GM12865 (cell line): ENCODE data around the gene CCDC47.

Source experiments
- DNase-seq: peaks from one replicate; pipeline ENCODE4 v3.0.0; 2010; ENCODE audit warnings: low read depth
- H3K4me3 ChIP-seq: 2 replicates; pipeline ENCODE4 v1.5.1; 2011; ENCODE audit warnings: mild to moderate bottlenecking, low read depth, low read length, control low read depth
- CTCF ChIP-seq: IDR thresholded peaks from 2 replicates; pipeline ENCODE4 v1.5.1; 2011; ENCODE audit warnings: low read length, control low read depth, low read depth, inconsistent platforms; ENCODE audit not compliant: insufficient read depth; ENCODE audit errors: missing control alignments

CCDC47 gene

GRCh38 chr17:63754046-63754445, 19.4 kb downstream of the CCDC47 start:
- H3K4me3 ChIP-seq, result no peak overlapping the region
- TF ChIP-seq CTCF, result no peak
- no peak for DNase-seq

GRCh38 chr17:63753215-63753614, 20.2 kb downstream of the CCDC47 start:
- DNase-seq, result no peak
- no peak for TF ChIP-seq CTCF
- no peak overlapping the region for H3K4me3 ChIP-seq

- H3K4me3 ChIP-seq, result no peak overlapping the region
- DNase-seq, result no peak
- no peak for TF ChIP-seq CTCF
Measured at GRCh38 chr17:63752707-63753106, 20.7 kb downstream of the CCDC47 start.

GRCh38 chr17:63751806-63752205, 21.6 kb downstream of the CCDC47 start:
- no peak for DNase-seq
- TF ChIP-seq CTCF, result no peak
- no peak overlapping the region for H3K4me3 ChIP-seq

- peak; percentile 99 for DNase-seq
- H3K4me3 ChIP-seq, result peak within 1 kb of the TSS; percentile 95
- no peak for TF ChIP-seq CTCF
Measured at GRCh38 chr17:63741408-63742173, 31.8 kb downstream of the CCDC47 start, which contains the start of gene STRADA. STRADA (minus strand) TSS chr17:63741799; CDS start chr17:63728369, 13,430 bp downstream.

- peak overlapping the region; percentile 95 for H3K4me3 ChIP-seq
- no peak for DNase-seq
- TF ChIP-seq CTCF, result no peak
Measured at GRCh38 chr17:63741143-63741407, 32.3 kb downstream of the CCDC47 start.
